Activated CD4-positive, alpha-beta T cell treated with anti-CD3 and anti-CD28 coated beads, Interleukin-2, Interleukin-4, amounts not matched to agents 100 ng/mL and 50 ng/mL, durations not matched to agents 16 hours and 8 hours (primary cell): ENCODE data around the gene TPST1.
"Not testable (repeated sequence)": the region's sequence is repeated elsewhere in the genome, so short reads cannot be mapped to it uniquely, and the experiment has no call there.

ENCODE experiments used
- DNase-seq: peaks from one replicate; pipeline ENCODE4 v3.0.0-alpha.2; 2020; ENCODE audit warnings: low spot score

TPST1 gene

GRCh38 chr7:66333443-66333842 is 128.3 kb downstream of the TPST1 start:
- no peak for DNase-seq

- DNase-seq = no peak
Measured at GRCh38 chr7:66335318-66335717, 130.2 kb downstream of the TPST1 start.

- DNase-seq = no peak
Measured at GRCh38 chr7:66336760-66337159, 131.6 kb downstream of the TPST1 start.

GRCh38 chr7:66339141-66339540 is 134.0 kb downstream of the TPST1 start:
- no peak for DNase-seq

GRCh38 chr7:66344166-66344565 is 139.0 kb downstream of the TPST1 start:
- no peak for DNase-seq

- no peak for DNase-seq
Measured at GRCh38 chr7:66348531-66348930, 143.4 kb downstream of the TPST1 start.

DNA sequence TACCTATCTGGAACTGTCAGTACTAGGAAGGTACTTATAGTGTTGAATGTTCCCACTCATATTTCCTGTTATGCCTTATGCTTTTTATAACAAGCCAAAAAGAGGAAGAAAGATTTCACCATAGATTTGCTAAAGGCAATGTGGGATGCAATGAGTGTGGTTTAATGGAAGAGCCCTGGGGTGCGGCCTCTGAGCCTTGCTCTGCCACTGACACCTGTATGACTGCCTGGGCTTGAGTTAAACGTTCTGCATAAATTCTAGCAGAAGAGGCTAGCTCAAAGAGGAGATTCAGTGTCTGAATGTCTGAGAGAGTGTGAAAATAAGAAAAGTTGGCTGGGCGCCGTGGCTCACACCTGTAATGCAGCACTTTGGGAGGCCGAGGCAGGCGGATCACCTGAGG is 143.8 kb downstream of the TPST1 start:
- DNase-seq = no peak

DNA sequence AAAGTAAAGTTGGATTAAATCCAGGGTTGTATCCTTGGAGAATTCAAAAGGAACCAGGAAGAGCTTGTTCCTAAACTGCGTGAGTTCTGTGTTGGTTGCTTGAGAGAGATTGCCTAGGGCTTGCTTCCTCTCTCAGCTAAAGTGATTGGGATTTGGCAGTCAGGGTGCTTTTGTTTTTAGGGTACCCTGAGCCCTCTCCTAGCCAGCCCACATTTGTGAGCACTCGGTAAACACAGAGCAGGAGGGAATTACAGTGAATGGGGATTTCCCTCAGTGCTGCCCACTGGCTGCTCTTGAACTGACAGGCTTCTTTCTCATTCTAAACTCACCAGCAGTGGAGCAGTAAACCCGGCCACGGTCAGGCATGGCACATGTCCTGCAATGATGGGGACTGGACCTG is 146.9 kb downstream of the TPST1 start:
- DNase-seq = no peak

- DNase-seq = no peak
Measured at GRCh38 chr7:66353547-66353946, 148.4 kb downstream of the TPST1 start.

GRCh38 chr7:66355756-66356155 is 150.6 kb downstream of the TPST1 start:
- DNase-seq = no peak

DNA sequence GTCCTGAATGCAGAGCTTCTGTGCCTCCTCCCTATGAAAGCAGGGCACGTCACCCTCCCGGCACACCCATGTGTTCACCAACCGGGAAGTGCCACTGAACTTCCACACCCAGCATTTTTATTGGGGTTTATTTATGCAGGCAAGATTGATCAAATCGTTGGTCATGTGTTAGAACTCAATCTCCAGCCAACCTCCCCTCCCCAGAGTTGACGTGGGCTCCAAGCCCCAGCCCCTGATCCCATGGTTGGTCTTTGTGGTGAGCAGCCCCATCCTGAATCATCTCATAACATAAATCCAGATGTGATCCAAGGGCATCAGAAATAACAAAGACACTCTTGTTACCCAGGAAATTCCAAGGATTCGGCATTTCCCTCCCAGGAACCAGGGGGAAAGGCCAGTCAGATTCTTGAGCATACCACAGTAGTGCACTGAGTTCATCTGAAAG is 151.2 kb downstream of the TPST1 start:
- no peak for DNase-seq

GRCh38 chr7:66357087-66357486 is 152.0 kb downstream of the TPST1 start:
- no peak for DNase-seq

DNA sequence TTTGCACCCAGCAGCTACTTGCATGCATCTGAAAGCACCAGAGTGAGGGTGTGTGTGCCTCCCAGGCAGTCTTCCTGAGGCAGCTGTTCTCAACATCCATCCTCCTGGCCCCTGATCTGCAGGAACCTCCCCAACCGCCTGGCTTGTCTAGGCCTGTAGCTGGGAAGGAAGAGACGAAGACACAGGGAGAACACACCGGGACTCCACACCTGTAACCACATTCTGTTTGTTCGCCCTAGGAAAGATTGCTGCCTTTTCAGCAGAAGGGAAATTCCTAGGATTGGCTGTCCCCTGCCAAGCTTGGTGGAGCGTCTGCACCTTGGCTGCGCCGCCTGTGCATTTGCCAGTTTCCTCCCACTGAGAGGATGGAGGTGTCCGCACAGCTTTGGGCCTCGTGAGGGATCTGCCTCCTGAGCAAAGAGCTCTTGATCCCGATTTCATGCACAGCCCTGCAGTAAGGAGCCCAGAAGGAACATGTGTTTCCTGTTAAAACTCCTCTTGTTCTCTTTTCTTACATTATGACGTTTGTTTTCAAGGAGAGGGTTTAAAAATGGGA is 154.6 kb downstream of the TPST1 start:
- no peak for DNase-seq

GRCh38 chr7:66362136-66362535 is 157.0 kb downstream of the TPST1 start:
- DNase-seq = no peak

- no peak for DNase-seq
Measured at GRCh38 chr7:66363635-66364034, 158.5 kb downstream of the TPST1 start.

- DNase-seq = not testable (repeated sequence)
Measured at GRCh38 chr7:66365031-66365430, 159.9 kb downstream of the TPST1 start.

- DNase-seq = no peak
Measured at GRCh38 chr7:66371096-66371824, 166.1 kb downstream of the TPST1 start.

- DNase-seq = not testable (repeated sequence)
Measured at GRCh38 chr7:66374141-66374840, 169.2 kb downstream of the TPST1 start.

DNA sequence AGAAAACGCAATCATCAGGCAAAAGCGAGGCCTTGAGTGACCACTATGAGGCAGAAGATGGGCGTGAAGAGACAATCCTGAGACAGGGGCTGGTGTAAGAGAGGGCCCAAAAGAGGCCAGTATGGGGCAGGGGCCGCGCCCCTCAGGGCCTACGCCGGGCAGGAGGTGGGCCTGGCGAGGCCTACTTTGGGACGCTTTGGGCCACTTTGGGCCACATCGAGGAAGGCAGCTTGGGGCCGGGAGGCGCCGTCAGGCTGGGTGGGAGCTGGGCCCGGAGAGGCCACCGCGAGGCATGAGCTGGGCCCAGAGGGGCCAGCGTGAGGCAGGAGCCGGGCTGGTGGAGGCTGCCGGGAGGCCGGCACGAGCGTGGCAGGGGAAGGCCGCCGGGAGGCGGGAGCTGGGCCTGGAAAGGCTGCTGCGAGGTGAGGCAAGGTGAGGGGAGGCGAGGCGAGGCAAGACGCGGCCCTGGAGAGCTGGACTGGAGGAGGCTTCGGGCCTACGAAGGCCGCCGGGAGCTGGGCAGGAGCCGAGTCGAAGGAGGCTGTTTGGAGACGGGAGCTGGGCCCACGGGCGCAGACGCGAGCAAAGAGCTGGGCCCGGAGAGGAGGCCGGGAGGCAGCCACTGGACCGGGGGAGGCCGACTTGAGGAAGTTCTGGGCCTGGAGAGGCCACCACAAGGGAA is 171.3 kb downstream of the TPST1 start:
- DNase-seq = no peak

- DNase-seq = no peak
Measured at GRCh38 chr7:66377045-66377444, 171.9 kb downstream of the TPST1 start.

DNA sequence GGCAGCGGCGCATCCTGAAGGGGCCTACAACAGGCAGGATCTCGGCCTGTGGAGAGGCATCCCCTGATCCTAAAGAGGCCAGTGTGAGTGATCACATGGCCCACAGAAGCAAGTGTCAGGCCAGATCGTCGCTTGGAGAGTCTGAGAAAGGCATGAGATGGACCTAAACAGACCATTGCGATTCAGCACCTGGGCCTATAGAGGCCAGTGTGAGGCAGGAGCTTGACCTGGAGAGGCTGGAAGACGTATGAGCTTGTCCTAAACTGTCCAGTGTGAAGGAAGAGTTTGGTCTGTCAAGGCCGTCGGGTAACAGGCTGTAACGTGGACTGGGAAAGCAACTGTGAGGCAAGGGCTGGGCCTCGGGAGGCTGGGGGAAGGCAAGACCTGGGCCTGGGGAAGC is 172.6 kb downstream of the TPST1 start:
- DNase-seq = no peak

- no peak for DNase-seq
Measured at GRCh38 chr7:66379542-66380160, 174.5 kb downstream of the TPST1 start.
